ENCODE measurements around the gene DCAF8.

The DCAF8 gene

DNA sequence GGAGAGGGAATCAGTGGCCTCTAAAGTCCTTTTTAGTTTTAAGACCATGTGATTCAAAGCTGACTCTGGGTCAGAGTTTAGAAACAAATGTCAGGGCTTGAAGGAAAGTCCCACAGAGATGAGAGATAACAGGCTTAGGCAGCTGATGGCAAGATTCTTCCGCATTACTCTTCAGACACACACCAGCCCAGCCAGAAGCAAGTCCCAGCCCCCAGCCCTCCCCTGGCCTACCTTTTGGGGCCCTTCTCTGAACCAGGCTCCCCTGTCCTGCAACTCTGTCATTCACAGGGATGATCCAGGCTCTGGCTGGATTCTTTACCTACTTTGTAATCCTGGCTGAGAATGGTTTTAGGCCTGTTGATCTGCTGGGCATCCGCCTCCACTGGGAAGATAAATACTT lies 85.1 kb downstream of the DCAF8 start:
- in situ Hi-C loops (cut with HindIII; ENCODE audit: low sequenced_read_pairs) = no loop called here

DNA sequence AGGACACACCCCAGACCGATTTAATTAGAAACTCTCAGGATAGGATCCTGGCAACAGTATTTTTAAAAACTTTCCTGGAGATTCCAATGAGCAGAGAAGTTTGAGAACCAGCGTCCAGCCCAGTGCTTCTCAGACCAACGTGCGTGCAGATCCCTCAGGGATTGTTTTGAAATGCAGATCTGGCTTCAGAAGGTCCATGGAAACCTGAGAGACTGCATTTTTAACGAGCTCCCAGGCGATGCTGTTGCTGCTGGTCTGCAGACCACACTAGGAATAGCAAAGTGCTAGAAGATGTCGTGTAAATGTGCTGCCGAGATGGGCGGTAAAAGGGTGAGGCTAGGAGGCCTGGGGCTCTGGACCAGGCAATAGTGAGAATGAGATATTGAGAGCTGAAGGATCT lies 90.4 kb downstream of the DCAF8 start:
- in situ Hi-C loops (cut with HindIII; ENCODE audit: low sequenced_read_pairs) = no loop called here

DNA sequence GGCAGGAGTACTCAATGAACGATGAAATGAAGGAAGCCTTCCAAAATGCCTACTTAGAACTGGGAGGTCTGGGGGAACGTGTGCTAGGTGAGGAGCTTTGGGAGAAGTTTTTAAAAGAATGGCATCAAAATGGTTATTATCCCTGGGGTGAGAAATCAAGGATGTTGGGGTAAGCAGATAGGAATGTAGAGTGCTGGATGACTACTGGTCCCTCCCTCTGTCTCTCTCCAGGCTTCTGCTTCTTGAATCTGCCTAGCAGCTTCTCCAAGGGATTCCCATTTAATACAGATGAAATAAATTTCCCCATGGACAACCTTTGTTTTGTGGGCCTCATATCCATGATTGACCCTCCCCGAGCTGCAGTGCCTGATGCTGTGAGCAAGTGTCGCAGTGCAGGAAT lies 91.0 kb downstream of the DCAF8 start:
- in situ Hi-C loops (cut with HindIII; ENCODE audit: low sequenced_read_pairs) = no loop called here

DNA sequence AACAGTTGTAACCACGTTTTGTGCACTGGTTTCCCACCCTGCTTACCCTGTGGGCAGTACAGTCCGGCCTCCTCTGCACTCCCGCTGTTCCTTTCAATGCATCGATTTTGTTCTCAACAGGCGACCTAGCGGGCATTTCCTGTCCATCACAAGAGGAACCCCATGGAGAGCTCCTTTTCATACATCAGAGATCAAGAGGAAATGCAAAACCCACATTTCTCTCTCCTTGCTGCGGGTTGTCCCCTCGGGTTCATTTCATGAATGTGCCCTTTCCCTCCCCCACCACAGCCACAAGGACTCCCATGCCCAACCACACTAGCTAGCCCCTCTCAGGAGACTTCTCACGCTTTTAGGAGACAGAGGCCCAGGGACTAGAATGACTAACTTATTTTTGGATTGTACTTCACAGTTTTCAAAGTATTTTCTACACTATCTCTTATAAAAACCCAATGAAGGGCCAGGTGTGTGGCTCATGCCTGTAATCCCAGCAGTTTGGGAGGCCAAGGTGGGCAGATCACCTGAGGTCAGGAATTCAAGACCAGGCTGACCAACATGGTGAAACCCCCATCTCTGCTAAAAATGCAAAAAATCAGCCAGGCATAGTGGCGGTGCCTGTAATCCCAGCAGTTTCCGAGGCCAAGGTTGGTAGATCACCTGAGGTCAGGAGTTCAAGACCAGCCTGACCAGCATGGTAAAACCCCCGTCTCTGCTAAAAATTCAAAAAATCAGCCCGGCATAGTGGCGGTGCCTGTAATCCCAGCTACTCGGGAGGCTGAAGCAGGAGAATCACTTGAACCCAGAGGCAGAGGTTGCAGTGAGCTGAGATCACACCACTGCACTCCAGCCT lies 92.6 kb downstream of the DCAF8 start:
- in situ Hi-C loops (cut with HindIII; ENCODE audit: low sequenced_read_pairs) = no loop called here

DNA sequence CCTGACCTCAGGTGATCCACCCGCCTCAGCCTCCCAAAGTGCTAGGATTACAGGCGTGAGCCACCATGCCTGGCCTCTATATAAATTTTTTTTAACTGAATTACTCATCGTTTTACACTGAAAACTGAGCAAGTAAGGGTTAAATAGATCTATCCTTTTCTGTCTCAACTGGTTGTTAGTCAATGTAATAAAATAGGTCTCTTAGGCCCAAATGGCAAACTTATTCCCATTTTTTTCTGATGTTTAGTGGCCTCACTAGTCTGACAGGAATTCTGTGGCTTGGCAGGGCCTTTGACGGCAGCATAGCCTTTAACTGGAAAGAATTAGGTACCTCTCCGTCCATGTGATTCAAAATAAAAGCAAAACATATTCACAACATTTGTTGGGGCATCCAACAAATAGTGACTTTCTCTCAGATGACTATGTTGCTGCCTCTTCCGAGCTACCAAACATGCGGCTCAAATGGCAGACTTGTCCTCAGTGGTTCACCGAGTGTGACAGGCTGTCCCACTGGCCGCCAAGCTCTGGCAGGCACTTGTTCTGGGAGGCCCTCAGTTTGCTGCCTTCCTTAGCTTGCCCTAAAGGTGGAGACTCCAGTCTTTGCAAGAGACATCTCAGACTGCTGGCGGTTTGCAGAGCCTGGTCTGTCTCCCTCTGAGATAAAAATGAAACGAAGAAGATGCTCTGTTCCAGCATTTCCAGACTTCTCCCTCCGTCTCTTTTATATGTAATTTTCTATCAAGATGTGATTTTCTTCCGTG lies 93.6 kb downstream of the DCAF8 start:
- in situ Hi-C loops (cut with HindIII; ENCODE audit: low sequenced_read_pairs) = no loop called here

DNA sequence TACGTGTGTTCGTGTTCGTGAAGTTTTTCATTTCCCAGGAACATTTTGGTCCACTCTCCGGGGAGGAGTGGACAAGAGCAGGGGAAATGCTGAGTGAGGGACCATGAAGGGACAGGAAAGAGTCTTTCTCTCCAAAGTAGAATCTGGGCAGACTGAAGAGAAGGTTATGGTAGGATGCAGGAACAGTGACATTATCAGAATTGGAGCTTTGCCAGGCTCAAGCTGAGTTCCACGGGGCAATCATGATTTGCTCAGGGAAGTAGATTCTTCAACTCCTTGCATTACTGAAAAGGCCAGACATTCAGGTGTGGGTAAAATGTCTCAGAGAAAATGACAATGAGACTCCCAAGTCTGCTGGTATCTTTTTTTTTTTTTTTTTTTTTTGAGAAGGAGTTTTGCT lies 94.3 kb downstream of the DCAF8 start:
- in situ Hi-C loops (cut with HindIII; ENCODE audit: low sequenced_read_pairs) = no loop called here

DNA sequence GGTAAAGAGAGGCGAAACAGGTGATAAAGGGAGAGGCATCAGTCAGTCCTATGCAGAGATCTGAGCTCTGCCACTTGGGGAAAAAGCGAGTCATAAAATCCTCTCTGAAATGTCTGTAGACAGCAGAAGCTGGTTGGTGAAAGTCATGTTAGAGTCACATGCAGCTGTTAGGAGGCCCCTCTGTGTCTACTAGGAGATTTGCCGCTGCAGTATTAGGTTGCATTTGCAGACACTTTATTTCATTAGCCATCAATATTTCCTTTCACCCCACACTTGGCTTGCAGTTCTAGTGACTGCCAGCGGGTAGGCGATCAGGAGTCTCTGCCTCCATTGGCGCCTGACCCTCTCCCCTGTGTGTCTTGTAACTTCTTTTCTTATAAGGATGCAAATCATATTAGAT lies 94.8 kb downstream of the DCAF8 start:
- in situ Hi-C loops (cut with HindIII; ENCODE audit: low sequenced_read_pairs) = no loop called here

DNA sequence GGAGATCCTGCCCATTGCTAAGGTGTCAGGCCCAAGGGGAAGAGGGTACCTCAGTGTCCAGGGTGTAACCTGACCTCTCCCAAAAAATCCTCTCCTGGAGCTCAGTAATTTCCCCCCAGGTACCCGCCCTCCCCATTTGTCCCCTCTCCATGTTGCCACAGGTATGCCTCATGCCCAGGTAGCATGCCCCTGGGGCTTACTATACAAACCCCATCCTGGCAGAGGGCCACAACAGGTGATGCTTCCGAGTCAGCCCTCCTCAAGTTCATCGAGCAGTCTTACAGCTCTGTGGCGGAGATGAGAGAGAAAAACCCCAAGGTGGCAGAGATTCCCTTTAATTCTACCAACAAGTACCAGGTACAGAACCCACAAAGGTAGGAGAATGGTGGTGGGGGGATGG lies 95.3 kb downstream of the DCAF8 start:
- in situ Hi-C loops (cut with HindIII; ENCODE audit: low sequenced_read_pairs) = no loop called here

DNA sequence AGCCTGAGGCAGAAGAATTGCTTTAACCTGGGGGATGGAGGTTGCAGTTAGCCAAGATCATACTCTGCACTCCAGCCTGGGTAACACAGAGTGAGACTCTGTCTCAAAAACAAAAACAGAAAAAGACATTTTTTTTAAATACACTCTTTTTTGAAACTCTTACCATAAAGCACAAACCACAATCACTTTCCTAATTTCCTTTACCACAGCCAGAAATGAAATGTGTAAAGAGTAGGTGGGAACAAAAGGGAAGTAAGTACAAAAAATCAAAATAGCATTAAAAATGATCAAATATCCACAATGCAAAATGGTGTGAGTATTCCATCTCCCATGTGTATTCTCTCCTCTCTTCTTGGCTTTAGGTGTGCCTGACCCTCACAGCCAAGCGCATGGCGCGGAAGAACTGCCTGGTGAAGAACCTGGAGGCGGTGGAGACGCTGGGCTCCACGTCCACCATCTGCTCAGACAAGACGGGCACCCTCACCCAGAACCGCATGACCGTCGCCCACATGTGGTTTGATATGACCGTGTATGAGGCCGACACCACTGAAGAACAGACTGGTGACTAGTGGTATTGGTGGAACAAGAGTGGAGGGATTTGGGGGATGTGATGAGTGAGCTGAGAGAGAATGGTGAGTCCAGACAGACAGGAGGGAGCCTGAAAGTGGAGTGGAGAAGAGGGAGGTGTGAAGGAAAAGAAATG lies 96.0 kb downstream of the DCAF8 start:
- in situ Hi-C loops (cut with HindIII; ENCODE audit: low sequenced_read_pairs) = no loop called here

Measured in DLD1 (cell line).